H1 (cell line): ENCODE data around the gene SPATA33. TPM values are rescaled to one million over a fixed set of nuclear protein-coding genes. Genes with fewer than 3 reads are reported as not detected.

ENCODE experiments used
- CTCF ChIA-PET: fragments of 300-600 bp; sonication (Branson Sonifier 250); formaldehyde crosslinking; loops from one replicate; lab custom pipeline; 2021; ENCODE audit not compliant: partially characterized antibody; lab: Charles Lee
- POLR2A ChIA-PET: fragments of 300-600 bp; sonication (Branson Sonifier 250); formaldehyde crosslinking; loops from one replicate; lab custom pipeline; 2021; ENCODE audit warnings: inconsistent platforms; ENCODE audit not compliant: partially characterized antibody; lab: Charles Lee
- DNase-seq, 2 experiments: peaks; one replicate each; pipeline versions ENCODE4 v3.0.0 to v3.0.0-alpha.2; 2010 to 2022; ENCODE audit warnings: low spot score in 2 of 2, low read depth in 1 of 2, mixed read lengths in 1 of 2
- FAIRE-seq: peaks from 2 replicates; lab custom pipeline; 2011; peaks lifted over from hg19 to GRCh38; lab: Jason Lieb, UNC
- H2AFZ ChIP-seq: 2 replicates; pipeline ENCODE4 v1.8.1; 2012; ENCODE audit warnings: low read length, inconsistent platforms
- H2AK5ac ChIP-seq: 2 replicates; pipeline ENCODE4 v1.6.1; 2013; ENCODE audit warnings: low read depth, low read length
- H2BK120ac ChIP-seq: replicated peaks from 2 replicates; pipeline ENCODE3; 2013; ENCODE audit warnings: low read depth, low read length, inconsistent platforms
- H2BK12ac ChIP-seq: 2 replicates; pipeline ENCODE4 v1.6.1; 2013; ENCODE audit warnings: low read depth, low read length
- H2BK15ac ChIP-seq: 2 replicates; pipeline ENCODE4 v1.6.1; 2013; ENCODE audit warnings: low read length
- H2BK20ac ChIP-seq: 2 replicates; pipeline ENCODE4 v1.6.1; 2013; ENCODE audit warnings: low read length
- H2BK5ac ChIP-seq: 2 replicates; pipeline ENCODE4 v1.6.1; 2013; ENCODE audit warnings: low read depth, low read length
- H3K14ac ChIP-seq: 2 replicates; pipeline ENCODE4 v1.6.1; 2013; ENCODE audit warnings: inconsistent platforms; ENCODE audit not compliant: insufficient read length
- H3K18ac ChIP-seq: 2 replicates; pipeline ENCODE4 v1.6.1; 2013; ENCODE audit warnings: low read length; ENCODE audit errors: extremely low read depth
- H3K23ac ChIP-seq: 2 replicates; pipeline ENCODE4 v1.6.1; 2013; ENCODE audit warnings: inconsistent platforms; ENCODE audit not compliant: insufficient read length
- H3K23me2 ChIP-seq: 2 replicates; pipeline ENCODE4 v1.6.1; 2013; ENCODE audit warnings: low read depth, low read length
- H3K27ac ChIP-seq: 2 replicates; pipeline ENCODE4 v1.6.1; 2011; ENCODE audit warnings: low read depth, low read length, inconsistent platforms
- H3K27me3 ChIP-seq, 4 experiments: replicated peaks in 1 of 4; 1 replicate in 1 of 4; 2 replicates in 3 of 4; pipeline versions ENCODE4 v1.6.1 to v1.8.1; 2011 to 2013; ENCODE audit warnings: low read length in 3 of 4, mild to moderate bottlenecking in 3 of 4, inconsistent platforms in 2 of 4, mixed read lengths in 2 of 4, moderate library complexity in 1 of 4; ENCODE audit not compliant: control insufficient read depth in 3 of 4, insufficient read depth in 3 of 4; ENCODE audit errors: extremely low read depth in 1 of 4
- H3K36me3 ChIP-seq, 4 experiments: 2 replicates each; pipeline versions ENCODE4 v1.6.1 to v1.8.1; 2011 to 2013; ENCODE audit warnings: mild to moderate bottlenecking in 4 of 4, low read length in 3 of 4, moderate library complexity in 2 of 4, control low read depth in 1 of 4, inconsistent platforms in 1 of 4; ENCODE audit not compliant: insufficient read depth in 4 of 4, control insufficient read depth in 2 of 4
- H3K4ac ChIP-seq: replicated peaks from 2 replicates; pipeline ENCODE3; 2013; ENCODE audit warnings: low read length, low read depth, mixed read lengths, inconsistent platforms; ENCODE audit not compliant: insufficient read length
- H3K4me1 ChIP-seq, 4 experiments: replicated peaks in 1 of 4; 1 replicate in 1 of 4; 2 replicates in 3 of 4; pipeline versions ENCODE4 v1.6.1 to v1.8.1; 2011 to 2013; ENCODE audit warnings: low read length in 3 of 4, inconsistent platforms in 2 of 4, mixed read lengths in 1 of 4; ENCODE audit not compliant: insufficient read depth in 4 of 4, control insufficient read depth in 3 of 4
- H3K4me2 ChIP-seq, 2 experiments: 2 replicates each; pipeline versions ENCODE4 v1.6.1 to v1.8.1; 2011 to 2013; ENCODE audit warnings: low read depth in 2 of 2, low read length in 2 of 2, control low read depth in 1 of 2, inconsistent platforms in 1 of 2, mild to moderate bottlenecking in 1 of 2; ENCODE audit not compliant: insufficient read depth in 1 of 2
- H3K4me3 ChIP-seq, 4 experiments: fragments of 200-600, 300-600 bp in 1 of 4; sonication (generic), shearing (Covaris generic), sonication (Bioruptor Twin) in 1 of 4; 2 replicates each; pipeline versions ENCODE4 v1.5.1 to v1.8.1; 2011 to 2016; ENCODE audit warnings: low read length in 4 of 4, low read depth in 3 of 4, control low read depth in 2 of 4, inconsistent platforms in 2 of 4, mild to moderate bottlenecking in 2 of 4, mixed read lengths in 1 of 4, moderate library complexity in 1 of 4; ENCODE audit not compliant: insufficient read depth in 2 of 4; ENCODE audit errors: extremely low read depth in 1 of 4
- H3K56ac ChIP-seq: replicated peaks from 2 replicates; pipeline ENCODE3; 2013; ENCODE audit warnings: low read depth, mild to moderate bottlenecking, mixed read lengths, low read length, inconsistent platforms; ENCODE audit not compliant: insufficient read length
- H3K79me1 ChIP-seq: 2 replicates; pipeline ENCODE4 v1.6.1; 2013; ENCODE audit warnings: low read depth, low read length, control low read depth
- H3K79me2 ChIP-seq, 2 experiments: 2 replicates each; pipeline versions ENCODE4 v1.6.1 to v1.8.1; 2012 to 2013; ENCODE audit warnings: low read length in 2 of 2, mild to moderate bottlenecking in 2 of 2, inconsistent platforms in 1 of 2; ENCODE audit not compliant: insufficient read depth in 2 of 2, control insufficient read depth in 1 of 2
- H3K9ac ChIP-seq, 4 experiments: replicated peaks in 1 of 4; 1 replicate in 1 of 4; 2 replicates in 3 of 4; pipeline versions ENCODE4 v1.6.1 to v1.8.1; 2011 to 2013; ENCODE audit warnings: low read depth in 3 of 4, low read length in 3 of 4, control low read depth in 2 of 4, mild to moderate bottlenecking in 2 of 4, moderate library complexity in 2 of 4, inconsistent platforms in 1 of 4; ENCODE audit errors: extremely low read depth in 1 of 4
- H3K9me3 ChIP-seq, 2 experiments: 2 replicates each; pipeline versions ENCODE4 v1.6.1 to v1.8.1; 2012 to 2013; ENCODE audit warnings: mild to moderate bottlenecking in 2 of 2, moderate library complexity in 2 of 2, control low read depth in 1 of 2, inconsistent platforms in 1 of 2, low read depth in 1 of 2, low read length in 1 of 2, mixed read lengths in 1 of 2; ENCODE audit not compliant: insufficient read depth in 2 of 2
- H4K20me1 ChIP-seq, 2 experiments: replicated peaks in 1 of 2; 2 replicates each; pipeline versions ENCODE3 to v1.8.1; 2011 to 2013; ENCODE audit warnings: inconsistent platforms in 2 of 2, low read length in 2 of 2, mild to moderate bottlenecking in 1 of 2; ENCODE audit not compliant: insufficient read depth in 2 of 2, control insufficient read depth in 1 of 2
- H4K5ac ChIP-seq: 2 replicates; pipeline ENCODE4 v1.6.1; 2013; ENCODE audit warnings: low read length, low read depth, mixed read lengths, inconsistent platforms; ENCODE audit not compliant: insufficient read length
- H4K8ac ChIP-seq: 2 replicates; pipeline ENCODE4 v1.8.0; 2013; ENCODE audit warnings: mild to moderate bottlenecking, moderate library complexity, low read length, inconsistent platforms; ENCODE audit not compliant: insufficient read depth; ENCODE audit errors: extremely low read depth
- H4K91ac ChIP-seq: replicated peaks from 2 replicates; pipeline ENCODE3; 2013; ENCODE audit warnings: low read length, mixed read lengths, inconsistent platforms; ENCODE audit not compliant: insufficient read length
- JUND ChIP-seq: IDR thresholded peaks from 2 replicates; pipeline ENCODE4 v1.6.1; 2011; ENCODE audit warnings: mild to moderate bottlenecking, improper control_type of control experiment, low read length
- MAFK ChIP-seq: IDR thresholded peaks from 2 replicates; pipeline ENCODE4 v1.6.1; 2012; ENCODE audit warnings: low read depth, mild to moderate bottlenecking, improper control_type of control experiment, low read length
- PHF8 ChIP-seq: fragments of 200-600 bp; sonication (generic); conservative IDR thresholded peaks from 2 replicates; pipeline ENCODE4 v1.7.1; 2012; ENCODE audit warnings: low read depth, mild to moderate bottlenecking, inconsistent platforms, low read length, moderate library complexity
- WGBS, 2 experiments: shearing (Covaris generic) in 1 of 2; methylation state at CpG; one replicate each; pipeline versions ENCODE4 v1.1.6 to v1.1.7; 2013 to 2015; ENCODE audit warnings: low lambda C conversion rate in 2 of 2, mixed read lengths in 2 of 2, inconsistent platforms in 1 of 2, low coverage in 1 of 2, missing lambda C conversion rate in 1 of 2; ENCODE audit not compliant: insufficient replicate concordance in 2 of 2, insufficient coverage in 1 of 2, insufficient read length in 1 of 2; ENCODE audit errors: extremely low coverage in 1 of 2, missing lambda C conversion rate in 1 of 2; 5-methylcytosine and 5-hydroxymethylcytosine counted together
- polyA plus RNA-seq, 7 experiments: library from polyadenylated mRNA; depleted of rRNA in 3 of 7; stranded (reverse) in 5 of 7; unstranded in 2 of 7; fragments of >200 nt in 5 of 7; fragments of 200-250 nt in 2 of 7; gene quantifications; 1 replicate in 5 of 7; 2 replicates in 1 of 7; 4 replicates in 1 of 7; pipeline versions ENCODE4 v1.2.1 to v1.2.3, GENCODE V29; 2011 to 2013; ENCODE audit warnings: missing spikeins in 2 of 7, mixed read lengths in 2 of 7
- total RNA-seq: library from RNA; stranded (reverse); fragmentation: NEBNext Ultra II Directional; extraction: Animal tissue kit (Norgen Biotek cat#: 25700); gene quantifications from 2 replicates; pipeline ENCODE4 v1.2.1, GENCODE V29; 2021

Gene SPATA33
- total and polyA plus RNA-seq, 2 of the 8 experiments (the other 6 are each of a cell fraction or from before 2014, with no cell fraction given), result 5.4 to 16.9 TPM

DNA sequence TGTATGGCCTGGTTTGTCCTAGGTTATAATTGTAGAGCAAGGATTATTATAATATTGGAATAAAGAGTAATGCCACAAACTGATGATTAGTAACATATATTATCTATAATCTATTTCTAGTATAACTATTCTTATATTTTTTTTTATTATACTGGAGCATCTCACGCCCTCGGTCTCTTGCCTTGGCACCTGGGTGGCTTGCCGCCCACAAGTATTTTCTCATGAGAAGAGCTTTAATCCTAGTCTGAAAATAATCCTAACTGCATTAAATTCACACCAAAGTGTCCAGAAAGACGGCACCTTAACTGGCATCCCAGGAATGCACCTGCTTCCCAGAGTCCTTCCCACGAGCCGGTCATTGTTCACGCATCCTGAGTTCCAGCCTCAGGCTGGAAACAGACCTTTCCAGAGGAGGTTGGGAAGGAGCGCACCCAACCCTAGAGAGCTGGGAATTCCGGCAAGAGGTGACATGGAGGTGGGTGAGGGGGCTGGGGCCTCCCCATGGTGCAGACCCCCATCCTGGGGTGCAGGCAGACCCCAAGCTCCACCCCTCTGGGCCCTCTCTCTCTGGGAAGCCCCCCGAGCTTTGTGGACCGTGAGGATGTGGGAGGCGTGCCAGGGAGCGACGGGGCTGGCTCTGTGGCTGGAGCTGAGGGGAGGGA, 16.0 kb upstream of the SPATA33 start:
- H3K79me2 ChIP-seq, result no peaks in the 10 kb centered on the region
- no peak overlapping the region for H3K14ac ChIP-seq
- H4K5ac ChIP-seq, result no peak overlapping the region
- no peak overlapping the region for H3K4ac ChIP-seq
- H2AK5ac ChIP-seq, result no peak overlapping the region
- no peak overlapping the region for H2BK120ac ChIP-seq
- H3K23me2 ChIP-seq, result no peaks in the 10 kb centered on the region; the same call in 1 of the 2 replicates
- no peak for FAIRE-seq
- peaks cover 0 to 7% of the 10 kb centered on the region in 2 experiments for H4K20me1 ChIP-seq
- H4K8ac ChIP-seq, result 0 out of 2 replicates have a peak overlapping the region, but pooled peaks have one; percentile 51
- no peak overlapping the region for H3K4me2 ChIP-seq
- H3K4me1 ChIP-seq, result no peaks in the 10 kb centered on the region
- H3K27me3 ChIP-seq, result no peaks in the 10 kb centered on the region
- 81% methylated on average over 13 of the region's 14 CpGs; no CpG with 5 or more reads in 1 of the 2 experiments for WGBS, 2 experiments
- no peak overlapping the region for H2BK5ac ChIP-seq
- no peak overlapping the region for H3K23ac ChIP-seq
- no peak overlapping the region for H4K91ac ChIP-seq
- no peak overlapping the region for H3K18ac ChIP-seq
- H2AFZ ChIP-seq, result no peak overlapping the region
- H3K56ac ChIP-seq, result no peak overlapping the region
- H2BK20ac ChIP-seq, result no peak overlapping the region
- no peak overlapping the region for H3K27ac ChIP-seq
- no peak overlapping the region for H3K4me3 ChIP-seq
- no peak overlapping the region for H3K9ac ChIP-seq
- no peak for DNase-seq
- no peaks in the 10 kb centered on the region for H3K9me3 ChIP-seq
- CTCF ChIA-PET, result interaction anchor here (0.6 to 5.6 kb wide), 16 partner anchors 8 to 269 kb away, joined by 3 to 56 read pairs (median 4); partner anchors contain the start of gene DPEP1
- H2BK12ac ChIP-seq, result no peak overlapping the region
- POLR2A ChIA-PET, result interaction anchor here (0.6 to 3.6 kb wide), 15 partner anchors 8 to 80 kb away, joined by 3 to 21 read pairs (median 5); partner anchors contain the start of genes CHMP1A, CPNE7, DPEP1 and SPATA33
- no peak overlapping the region for H2BK15ac ChIP-seq
- no peaks in the 10 kb centered on the region for H3K79me1 ChIP-seq
- H3K36me3 ChIP-seq, result peaks cover 4 to 16% (median 11%) of the 10 kb centered on the region in 4 experiments; a peak in 7 of 8 replicates
- TF ChIP-seq PHF8 (no peak), MAFK (no peak), JUND (no peak)
